Head of caudate nucleus (tissue), 42 donors: ENCODE results near the gene MARVELD3.
A peak's percentile ranks its signal among the peaks of the same experiment; 100 is the strongest.
"Not testable (repeated sequence)": the region's sequence is repeated elsewhere in the genome, so short reads cannot be mapped to it uniquely, and the experiment has no call there.

Experiments used
- DNase-seq, 42 donors: peaks; one replicate each; pipeline versions ENCODE4 v3.0.0 to v3.0.0-alpha.2; 2020 to 2021; ENCODE audit warnings: mixed read lengths in 7 of 42
- intact Hi-C: fragments of 100-400 bp; cut with DNase I; formaldehyde crosslinking; loops from one replicate; pipeline ENCODE4 v1.15.0; 2022

The MARVELD3 gene

GRCh38 chr16:71614956-71615355, 11.0 kb upstream of the MARVELD3 start:
- intact Hi-C loops, DNase-seq: not testable (repeated sequence)

DNA sequence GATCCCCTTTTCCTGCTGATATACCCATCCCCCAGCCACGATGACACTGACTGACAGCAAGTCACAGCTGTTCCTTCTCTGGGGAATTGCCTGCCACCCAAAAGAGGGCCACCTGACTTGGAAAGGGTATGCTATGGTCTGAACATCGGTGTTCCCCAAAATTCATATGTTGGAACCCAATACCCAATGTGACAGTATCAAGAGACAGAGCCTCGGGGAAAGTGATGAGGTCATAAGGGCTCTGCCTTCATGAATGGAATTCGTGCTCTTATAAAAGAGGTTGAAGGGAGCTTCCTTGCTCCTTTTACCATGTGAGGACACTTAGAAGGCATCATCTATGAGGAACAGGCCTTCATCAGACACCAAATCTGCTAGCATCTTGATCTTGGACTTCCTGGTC, 7.6 kb upstream of the MARVELD3 start:
- intact Hi-C loops: no loop called here
- DNase-seq: no peak

DNA sequence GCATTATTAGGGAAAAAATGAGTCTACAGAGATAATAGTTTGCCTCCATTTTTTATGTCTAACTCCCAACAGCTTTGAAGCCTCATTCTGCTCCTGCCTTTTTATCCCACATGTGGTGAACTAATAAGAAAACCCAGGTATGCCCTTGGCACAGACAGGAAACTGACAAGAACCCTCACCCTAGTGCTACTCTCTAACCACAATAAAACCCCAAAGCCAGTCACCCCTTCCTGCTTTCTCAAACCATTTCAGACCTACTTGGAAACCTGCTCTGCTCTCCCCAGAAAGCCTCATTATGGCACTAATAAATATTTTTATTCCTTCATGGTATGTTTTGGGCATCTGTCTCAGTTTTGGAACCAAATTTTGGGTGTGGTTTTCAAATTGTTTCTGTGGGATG, 3.9 kb upstream of the MARVELD3 start:
- no peak for DNase-seq
- intact Hi-C loops: no loop called here

GRCh38 chr16:71623597-71623996, 2.4 kb upstream of the MARVELD3 start:
- intact Hi-C loops: no loop called here

DNA sequence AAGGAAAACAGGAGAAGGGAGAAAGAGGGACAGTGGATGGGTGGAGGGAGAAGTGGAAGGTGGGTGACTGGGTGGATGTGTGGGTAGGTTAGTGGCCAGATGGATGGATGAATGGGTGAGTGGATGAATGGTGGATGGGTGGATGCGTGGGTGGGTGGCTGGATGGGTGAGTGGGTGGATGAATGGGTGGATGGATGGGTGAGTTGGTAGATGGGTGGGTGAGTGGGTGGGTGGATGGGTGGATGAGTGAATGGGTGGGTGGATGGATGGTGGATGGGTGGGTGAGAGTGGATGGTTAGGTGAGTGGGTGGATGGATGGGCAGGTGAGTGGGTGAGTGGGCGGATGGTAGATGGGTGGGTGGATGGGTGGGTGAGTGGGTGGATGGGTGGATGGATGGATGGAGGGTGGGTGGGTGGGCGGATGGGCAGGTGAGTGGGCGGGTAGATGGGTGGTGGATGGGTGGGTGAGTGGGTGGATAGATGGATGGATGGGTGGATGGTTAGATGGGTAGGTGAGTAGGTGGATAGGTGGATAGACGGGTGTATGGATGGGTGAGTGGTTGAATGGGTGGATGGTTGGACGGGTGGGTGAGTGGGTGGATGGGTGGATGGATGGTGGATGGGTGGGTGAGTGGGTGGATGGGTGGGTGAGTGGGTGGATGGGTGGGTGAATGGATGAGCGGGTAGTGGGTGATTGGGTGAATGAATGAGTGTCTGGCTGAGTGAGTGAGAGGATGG, 702 bp upstream of the MARVELD3 start:
- no peak for DNase-seq
- intact Hi-C loops: no loop called here

More at GRCh38 chr16:71623597-71623996, 2.4 kb upstream of the MARVELD3 start:
- no peak for DNase-seq

GRCh38 chr16:71626858-71627213, 852 bp downstream of the MARVELD3 start:
- no peak for DNase-seq
- intact Hi-C loops: no loop called here

DNA sequence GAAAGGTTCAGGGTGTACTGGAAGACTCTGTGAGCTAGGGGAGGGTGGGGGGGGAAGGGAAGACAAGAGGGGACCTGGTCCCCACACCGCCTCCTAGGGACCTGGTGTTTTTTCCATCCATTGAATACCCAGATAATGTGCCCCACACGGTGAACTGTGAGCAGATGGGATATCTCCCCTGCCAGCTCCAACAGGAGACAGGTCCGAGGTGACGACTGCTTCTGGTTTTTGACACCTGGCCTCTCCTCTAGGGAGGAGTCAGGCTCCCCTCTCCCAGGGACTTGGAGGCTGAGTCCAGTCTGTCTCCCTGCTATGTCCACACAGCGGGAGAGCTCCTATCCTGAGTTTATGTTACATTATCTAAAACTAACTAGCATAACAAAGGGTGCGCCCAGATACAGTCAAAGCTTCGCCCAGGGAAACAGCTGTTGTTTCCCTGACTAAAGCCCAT, 1.8 kb downstream of the MARVELD3 start:
- intact Hi-C loops: no loop called here
- DNase-seq: no peak

DNA sequence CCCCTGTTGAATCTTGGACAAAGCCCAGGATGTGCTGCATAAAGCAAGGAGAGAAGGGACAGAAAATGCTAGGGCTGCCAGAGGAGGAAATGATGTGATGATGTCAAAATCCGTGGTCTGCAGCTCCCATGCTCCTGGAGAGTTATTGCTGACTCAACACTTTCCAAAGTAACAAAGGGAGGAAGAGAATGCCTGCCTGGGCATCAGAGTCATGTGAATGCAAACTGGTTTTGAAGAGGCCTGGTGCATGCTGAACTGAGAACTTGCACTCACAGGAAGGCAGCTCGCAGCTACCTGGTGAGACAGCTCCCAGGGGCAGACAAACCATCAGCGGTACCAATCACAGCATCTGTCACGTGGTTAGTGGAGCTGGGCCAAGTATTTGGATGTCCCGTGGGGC, 2.8 kb downstream of the MARVELD3 start:
- intact Hi-C loops: no loop called here
- no peak for DNase-seq

- peak in 5 of 42 donors; percentile 9 to 51 (median 28) for DNase-seq
- intact Hi-C loops: no loop called here
Observed at GRCh38 chr16:71629278-71630016, 3.5 kb downstream of the MARVELD3 start.

GRCh38 chr16:71630808-71631207, 4.8 kb downstream of the MARVELD3 start:
- DNase-seq: no peak
- intact Hi-C loops: no loop called here

- intact Hi-C loops: no loop called here
- DNase-seq: no peak
Observed at GRCh38 chr16:71631776-71632175, 5.8 kb downstream of the MARVELD3 start.

GRCh38 chr16:71635632-71636031, 9.6 kb downstream of the MARVELD3 start:
- DNase-seq: no peak
- intact Hi-C loops: no loop called here

DNA sequence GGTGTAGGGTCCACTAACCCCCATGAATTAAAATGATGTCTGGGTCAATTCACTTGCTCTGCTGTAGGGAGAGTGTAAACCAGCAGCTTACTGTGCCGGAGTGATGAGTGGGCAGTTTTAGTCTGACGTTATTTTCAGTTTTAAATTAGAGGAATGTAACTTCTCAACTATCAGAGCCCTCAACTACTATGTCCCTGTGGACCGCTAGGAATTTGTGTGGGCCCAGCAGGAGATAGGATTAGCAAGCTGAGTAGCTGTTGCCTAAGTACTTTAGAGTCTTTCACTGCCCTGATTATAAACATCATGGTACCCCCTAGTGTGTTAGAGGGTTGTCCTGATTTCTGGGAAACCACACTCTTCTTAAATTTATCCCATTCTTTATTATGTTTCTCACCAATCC, 11.4 kb downstream of the MARVELD3 start:
- intact Hi-C loops: no loop called here
- DNase-seq: no peak

- intact Hi-C loops: no loop called here
Observed at GRCh38 chr16:71645450-71645849, 19.5 kb downstream of the MARVELD3 start.

DNA sequence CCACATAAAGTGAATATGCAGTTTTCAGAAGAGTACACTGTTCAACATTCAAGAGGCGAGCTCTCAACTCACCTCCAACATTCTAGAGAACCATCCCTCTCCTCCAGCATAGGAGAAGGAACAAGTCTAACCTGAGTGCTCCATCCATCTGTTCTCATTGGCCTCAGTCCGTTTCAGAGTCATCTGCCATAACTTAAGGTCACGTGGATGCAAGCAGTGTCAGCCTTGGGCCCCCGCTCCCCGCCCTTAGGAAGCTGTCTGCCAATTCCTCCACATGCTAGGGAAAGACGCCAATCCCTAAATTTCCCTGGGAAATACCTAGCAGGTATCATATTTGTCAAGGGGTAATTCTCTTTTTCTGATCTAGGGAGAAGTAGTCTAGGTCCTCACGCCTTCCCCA, 21.4 kb downstream of the MARVELD3 start:
- intact Hi-C loops: no loop called here
- no peak for DNase-seq

More at GRCh38 chr16:71645450-71645849, 19.5 kb downstream of the MARVELD3 start:
- DNase-seq: peak in 1 of 42 donors; percentile 16

DNA sequence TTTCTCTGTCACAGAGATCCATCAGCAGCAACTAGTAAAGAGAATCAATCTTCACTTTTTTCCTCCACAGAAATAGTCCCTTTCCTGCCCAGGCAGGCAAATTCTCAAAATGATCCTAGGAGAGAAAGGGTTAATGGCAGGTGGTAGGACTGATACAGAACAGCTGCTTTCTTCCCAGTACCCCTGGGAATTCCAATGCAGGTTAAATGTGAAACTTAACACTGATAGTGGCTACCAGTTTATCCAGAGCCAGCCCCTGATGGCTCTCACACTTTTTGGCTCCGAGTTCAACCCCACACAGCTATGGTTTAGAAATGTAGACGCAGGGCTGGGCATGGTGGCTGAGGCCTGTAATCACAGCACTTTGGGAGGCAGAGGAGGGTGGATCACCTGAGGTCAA, 22.2 kb downstream of the MARVELD3 start:
- intact Hi-C loops: no loop called here
- DNase-seq: no peak

DNA sequence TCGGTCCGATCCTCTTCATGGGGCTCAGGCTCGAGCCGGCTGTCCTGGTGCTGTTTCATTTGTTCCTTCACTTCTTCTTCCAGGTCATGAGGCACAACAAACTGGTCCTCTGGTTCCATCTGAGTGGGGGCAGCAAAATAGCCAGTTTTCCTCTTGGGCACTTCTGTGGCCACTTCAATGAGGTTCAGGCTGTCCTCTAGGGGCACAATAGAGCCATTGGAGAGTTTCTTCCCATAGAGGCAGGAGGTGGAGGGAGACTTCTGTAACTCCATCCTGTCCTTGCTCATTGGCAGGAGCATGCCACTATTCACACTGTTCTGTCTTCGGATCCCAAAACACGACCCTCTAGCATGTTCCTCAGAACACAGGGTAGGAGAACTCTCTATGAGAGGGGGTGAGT, 22.9 kb downstream of the MARVELD3 start:
- intact Hi-C loops: no loop called here
- no peak for DNase-seq

GRCh38 chr16:71649704-71650103, 23.7 kb downstream of the MARVELD3 start:
- DNase-seq: no peak
- intact Hi-C loops: no loop called here

- intact Hi-C loops: no loop called here
- DNase-seq: no peak
Observed at GRCh38 chr16:71658771-71659170, 32.8 kb downstream of the MARVELD3 start.

- DNase-seq: no peak
- intact Hi-C loops: no loop called here
Observed at GRCh38 chr16:71659471-71659870, 33.5 kb downstream of the MARVELD3 start.

DNA sequence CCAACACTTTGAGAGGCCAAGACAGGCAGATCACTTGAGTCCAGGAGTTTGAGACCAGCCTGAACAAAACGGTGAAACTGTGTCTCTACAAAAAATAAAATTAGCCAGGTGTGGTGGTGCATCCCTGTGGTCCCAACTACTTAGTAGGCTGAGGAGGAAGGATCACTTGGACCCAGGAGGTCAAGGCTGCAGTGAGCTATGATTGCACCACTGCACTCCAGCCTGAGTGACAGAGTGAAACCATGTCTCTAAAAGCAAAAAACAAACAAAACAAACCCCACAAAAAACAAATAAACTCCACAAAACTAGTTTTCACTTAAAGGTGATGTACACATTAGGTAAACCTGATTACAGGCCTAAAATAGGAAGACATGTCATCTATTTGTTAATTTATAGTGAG, 40.3 kb downstream of the MARVELD3 start:
- no peak for DNase-seq
- intact Hi-C loops: no loop called here
